ENCODE data around the gene TRIM54.
"Not testable (repeated sequence)": the region's sequence is repeated elsewhere in the genome, so short reads cannot be mapped to it uniquely, and the experiment has no call there.

The TRIM54 gene

GRCh38 chr2:27306573-27307286 lies 24.5 kb downstream of the TRIM54 start:
- Mint-ChIP-seq H3K27me3 (ENCODE audit: low read depth) (peaks cover 12% of the 10 kb centered on the region), H3K4me3 (no peak overlapping the region), H3K36me3 (ENCODE audit: low read depth) (peaks cover 13% of the 10 kb centered on the region), H3K9me3 (no peaks in the 10 kb centered on the region), H3K27ac (no peak overlapping the region), H3K4me1 (ENCODE audit: low read depth) (peaks cover 4% of the 10 kb centered on the region)

GRCh38 chr2:27307287-27307544 lies 25.0 kb downstream of the TRIM54 start:
- Mint-ChIP-seq H3K27me3 (ENCODE audit: low read depth) (peaks cover 12% of the 10 kb centered on the region), H3K4me1 (ENCODE audit: low read depth) (peaks cover 4% of the 10 kb centered on the region), H3K27ac (no peak overlapping the region), H3K36me3 (ENCODE audit: low read depth) (peaks cover 13% of the 10 kb centered on the region), H3K4me3 (no peak overlapping the region), H3K9me3 (no peaks in the 10 kb centered on the region)

- peaks cover 12% of the 10 kb centered on the region for H3K27me3 Mint-ChIP-seq (ENCODE audit: low read depth)
- no peak overlapping the region for H3K27ac Mint-ChIP-seq
- peaks cover 17% of the 10 kb centered on the region for H3K36me3 Mint-ChIP-seq (ENCODE audit: low read depth)
- H3K4me1 Mint-ChIP-seq (ENCODE audit: low read depth): peaks cover 4% of the 10 kb centered on the region
- no peak overlapping the region for H3K4me3 Mint-ChIP-seq
- no peaks in the 10 kb centered on the region for H3K9me3 Mint-ChIP-seq
These were observed 25.5 kb downstream of the TRIM54 start for GRCh38 chr2:27307545-27308358.

GRCh38 chr2:27308359-27308881 lies 26.2 kb downstream of the TRIM54 start, which contains the start of gene UCN:
TSS of gene UCN (minus strand) at chr2:27308445. CDS start at chr2:27307895, 550 bp downstream.
- H3K9me3 Mint-ChIP-seq: no peaks in the 10 kb centered on the region
- H3K27me3 Mint-ChIP-seq (ENCODE audit: low read depth): peaks cover 12% of the 10 kb centered on the region
- peaks cover 17% of the 10 kb centered on the region for H3K36me3 Mint-ChIP-seq (ENCODE audit: low read depth)
- H3K4me3 Mint-ChIP-seq: no peak within 1 kb of the TSS
- no peak within 1 kb of the TSS for H3K27ac Mint-ChIP-seq
- H3K4me1 Mint-ChIP-seq (ENCODE audit: low read depth): peaks cover 3% of the 10 kb centered on the region

- H3K27ac Mint-ChIP-seq: no peak overlapping the region
- H3K27me3 Mint-ChIP-seq (ENCODE audit: low read depth): peaks cover 10% of the 10 kb centered on the region
- H3K36me3 Mint-ChIP-seq (ENCODE audit: low read depth): peaks cover 17% of the 10 kb centered on the region
- no peak overlapping the region for H3K4me3 Mint-ChIP-seq
- H3K9me3 Mint-ChIP-seq: no peaks in the 10 kb centered on the region
- H3K4me1 Mint-ChIP-seq (ENCODE audit: low read depth): peaks cover 3% of the 10 kb centered on the region
These were observed 27.4 kb downstream of the TRIM54 start for GRCh38 chr2:27309651-27310050.

- H3K4me3 Mint-ChIP-seq: no peak overlapping the region
- peaks cover 3% of the 10 kb centered on the region for H3K4me1 Mint-ChIP-seq (ENCODE audit: low read depth)
- H3K27me3 Mint-ChIP-seq (ENCODE audit: low read depth): no peaks in the 10 kb centered on the region
- H3K36me3 Mint-ChIP-seq (ENCODE audit: low read depth): peaks cover 17% of the 10 kb centered on the region
- no peaks in the 10 kb centered on the region for H3K9me3 Mint-ChIP-seq
- no peak overlapping the region for H3K27ac Mint-ChIP-seq
These were observed 29.9 kb downstream of the TRIM54 start for GRCh38 chr2:27312152-27312551.

GRCh38 chr2:27313882-27314645 lies 31.8 kb downstream of the TRIM54 start:
- Mint-ChIP-seq H3K36me3 (ENCODE audit: low read depth) (peaks cover 19% of the 10 kb centered on the region), H3K9me3 (no peaks in the 10 kb centered on the region), H3K4me3 (no peak overlapping the region), H3K27ac (no peak overlapping the region), H3K27me3 (ENCODE audit: low read depth) (no peaks in the 10 kb centered on the region), H3K4me1 (ENCODE audit: low read depth) (peaks cover 3% of the 10 kb centered on the region)

- Mint-ChIP-seq H3K36me3 (ENCODE audit: low read depth) (peaks cover 15% of the 10 kb centered on the region), H3K4me3 (no peak overlapping the region), H3K4me1 (ENCODE audit: low read depth) (peaks cover 3% of the 10 kb centered on the region), H3K9me3 (no peaks in the 10 kb centered on the region), H3K27me3 (ENCODE audit: low read depth) (no peaks in the 10 kb centered on the region), H3K27ac (no peak overlapping the region)
These were observed 32.5 kb downstream of the TRIM54 start for GRCh38 chr2:27314709-27315108.

- H3K27ac Mint-ChIP-seq: no peak overlapping the region
- peaks cover 13% of the 10 kb centered on the region for H3K36me3 Mint-ChIP-seq (ENCODE audit: low read depth)
- H3K27me3 Mint-ChIP-seq (ENCODE audit: low read depth): no peaks in the 10 kb centered on the region
- H3K9me3 Mint-ChIP-seq: no peaks in the 10 kb centered on the region
- peaks cover 3% of the 10 kb centered on the region for H3K4me1 Mint-ChIP-seq (ENCODE audit: low read depth)
- no peak overlapping the region for H3K4me3 Mint-ChIP-seq
These were observed 32.9 kb downstream of the TRIM54 start for GRCh38 chr2:27315122-27315521.

- H3K4me1 Mint-ChIP-seq (ENCODE audit: low read depth): peaks cover 10% of the 10 kb centered on the region
- no peak overlapping the region for H3K27ac Mint-ChIP-seq
- H3K36me3 Mint-ChIP-seq (ENCODE audit: low read depth): peaks cover 9% of the 10 kb centered on the region
These were observed 34.6 kb downstream of the TRIM54 start for GRCh38 chr2:27316655-27317412.

GRCh38 chr2:27319839-27320238 lies 37.6 kb downstream of the TRIM54 start:
- not testable (repeated sequence) for H3K36me3 Mint-ChIP-seq (ENCODE audit: low read depth); H3K4me3 Mint-ChIP-seq; H3K27ac Mint-ChIP-seq; H3K27me3 Mint-ChIP-seq (ENCODE audit: low read depth); H3K9me3 Mint-ChIP-seq
- peaks cover 18% of the 10 kb centered on the region for H3K4me1 Mint-ChIP-seq (ENCODE audit: low read depth)

More at GRCh38 chr2:27316655-27317412, 34.6 kb downstream of the TRIM54 start:
- H3K4me3 Mint-ChIP-seq: no peak overlapping the region
- H3K9me3 Mint-ChIP-seq: no peaks in the 10 kb centered on the region
- no peaks in the 10 kb centered on the region for H3K27me3 Mint-ChIP-seq (ENCODE audit: low read depth)

GRCh38 chr2:27320958-27321543 lies 38.8 kb downstream of the TRIM54 start:
- Mint-ChIP-seq H3K27ac (no peak overlapping the region), H3K36me3 (ENCODE audit: low read depth) (peaks cover 15% of the 10 kb centered on the region), H3K9me3 (no peaks in the 10 kb centered on the region), H3K4me3 (peak overlapping the region; percentile 99), H3K4me1 (ENCODE audit: low read depth) (peaks cover 18% of the 10 kb centered on the region), H3K27me3 (ENCODE audit: low read depth) (no peaks in the 10 kb centered on the region)

GRCh38 chr2:27322301-27322765 lies 40.1 kb downstream of the TRIM54 start:
- peaks cover 24% of the 10 kb centered on the region for H3K36me3 Mint-ChIP-seq (ENCODE audit: low read depth)
- H3K4me1 Mint-ChIP-seq (ENCODE audit: low read depth): peaks cover 18% of the 10 kb centered on the region
- peak overlapping the region; percentile 99 for H3K4me3 Mint-ChIP-seq
- H3K27ac Mint-ChIP-seq: peak overlapping the region; percentile 71
- no peaks in the 10 kb centered on the region for H3K9me3 Mint-ChIP-seq
- no peaks in the 10 kb centered on the region for H3K27me3 Mint-ChIP-seq (ENCODE audit: low read depth)
